B cell (primary cell): ENCODE data around the gene CERK. TPM values are rescaled to one million over a fixed set of nuclear protein-coding genes. Genes with fewer than 3 reads are reported as not detected.

Experiments used
- ATAC-seq: fragments of 200-7000 bp; cut with Tn5 transposase; one replicate; pipeline ENCODE4 v1.10.0; 2021; ENCODE audit warnings: low read depth, mild to moderate bottlenecking, moderate number of reproducible peaks, moderate library complexity
- CTCF ChIA-PET: fragments of 350-600 bp; sonication (Branson Sonifier 250); formaldehyde crosslinking; loops from one replicate; lab custom pipeline; 2021; ENCODE audit warnings: antibody characterized with exemption, inconsistent platforms; lab: Charles Lee
- POLR2A ChIA-PET: fragments of 350-600 bp; sonication (Branson Sonifier 250); formaldehyde crosslinking; loops from one replicate; lab custom pipeline; 2021; ENCODE audit warnings: antibody characterized with exemption; lab: Charles Lee
- DNase-seq: peaks from one replicate; pipeline ENCODE4 v3.0.0; 2013
- H2AFZ ChIP-seq: 2 replicates; pipeline ENCODE4 v1.6.1; 2012; ENCODE audit warnings: mild to moderate bottlenecking, low read depth, low read length; ENCODE audit not compliant: insufficient read depth, poor library complexity, severe bottlenecking
- H3K27ac ChIP-seq, 2 donors: 1 replicate in 1 of 2; 2 replicates in 1 of 2; pipeline ENCODE4 v1.5.1; 2012 to 2013; ENCODE audit warnings: low read length in 2 of 2, mild to moderate bottlenecking in 2 of 2, moderate library complexity in 1 of 2
- H3K27me3 ChIP-seq, 4 experiments: fragments of 200-600 bp in 1 of 4; sonication (generic) in 1 of 4; replicated peaks in 1 of 4; 1 replicate in 2 of 4; 2 replicates in 2 of 4; pipeline versions ENCODE4 v1.6.1 to v1.7.0; 2013 to 2016; ENCODE audit warnings: low read length in 3 of 4, mild to moderate bottlenecking in 2 of 4, mixed read lengths in 1 of 4, moderate library complexity in 1 of 4; ENCODE audit not compliant: insufficient read depth in 4 of 4, control insufficient read depth in 3 of 4; ENCODE audit errors: control extremely low read depth in 1 of 4
- H3K36me3 ChIP-seq, 2 experiments: replicated peaks in 1 of 2; 1 replicate in 1 of 2; 2 replicates in 1 of 2; pipeline versions ENCODE4 v1.6.1 to v1.7.1; 2013; ENCODE audit warnings: low read length in 1 of 2; ENCODE audit not compliant: insufficient read depth in 2 of 2, control insufficient read depth in 1 of 2; ENCODE audit errors: control extremely low read depth in 1 of 2, extremely low read depth in 1 of 2
- H3K4me1 ChIP-seq, 2 donors: fragments of 200-600 bp in 1 of 2; sonication (generic) in 1 of 2; 1 replicate in 1 of 2; 2 replicates in 1 of 2; pipeline versions ENCODE4 v1.5.1 to v1.6.1; 2013 to 2017; ENCODE audit warnings: low read length in 2 of 2; ENCODE audit not compliant: control insufficient read depth in 2 of 2, insufficient read depth in 2 of 2
- H3K4me2 ChIP-seq: replicated peaks from 2 replicates; pipeline ENCODE3; 2012; ENCODE audit warnings: mild to moderate bottlenecking, low read depth, low read length; ENCODE audit not compliant: poor library complexity, severe bottlenecking
- H3K4me3 ChIP-seq, 5 experiments: fragments of 200-600 bp in 1 of 5; sonication (generic) in 1 of 5; 1 replicate in 3 of 5; 2 replicates in 2 of 5; pipeline versions ENCODE4 v1.5.1 to v1.7.0; 2011 to 2016; ENCODE audit warnings: low read length in 4 of 5, mild to moderate bottlenecking in 4 of 5, low read depth in 2 of 5, control low read depth in 1 of 5, moderate library complexity in 1 of 5; ENCODE audit not compliant: insufficient read depth in 1 of 5; ENCODE audit errors: control extremely low read depth in 1 of 5, extremely low read depth in 1 of 5
- H3K79me2 ChIP-seq: fragments of 200-600 bp; sonication (generic); one replicate; pipeline ENCODE4 v1.6.0; 2016; ENCODE audit warnings: low read length; ENCODE audit not compliant: control insufficient read depth, insufficient read depth
- H3K9ac ChIP-seq: fragments of 200-600 bp; sonication (generic); 2 replicates; pipeline ENCODE4 v1.6.1; 2017; ENCODE audit warnings: mild to moderate bottlenecking, low read length, moderate library complexity
- H3K9me3 ChIP-seq, 3 donors: one replicate each; pipeline versions ENCODE4 v1.6.1 to v1.7.1; 2013; ENCODE audit warnings: low read length in 2 of 3; ENCODE audit not compliant: control insufficient read depth in 2 of 3, insufficient read depth in 1 of 3; ENCODE audit errors: control extremely low read depth in 1 of 3
- H4K20me1 ChIP-seq: 2 replicates; pipeline ENCODE4 v1.6.0; 2012; ENCODE audit warnings: mild to moderate bottlenecking, low read length; ENCODE audit not compliant: insufficient read depth, control insufficient read depth, poor library complexity, severe bottlenecking
- H3K27ac Mint-ChIP-seq: one replicate; pipeline ENCODE4 v1.8.0; 2021; ENCODE audit warnings: mixed read lengths
- H3K27me3 Mint-ChIP-seq: one replicate; pipeline ENCODE4 v1.8.0; 2021; ENCODE audit warnings: mixed read lengths
- H3K4me1 Mint-ChIP-seq: one replicate; pipeline ENCODE4 v1.8.0; 2021; ENCODE audit warnings: mixed read lengths
- H3K4me3 Mint-ChIP-seq: one replicate; pipeline ENCODE4 v1.8.0; 2021; ENCODE audit warnings: mixed read lengths
- H3K9me3 Mint-ChIP-seq: one replicate; pipeline ENCODE4 v1.8.0; 2022; ENCODE audit warnings: mixed read lengths; ENCODE audit not compliant: insufficient read depth
- EZH2 ChIP-seq: IDR thresholded peaks from 2 replicates; pipeline ENCODE4 v1.6.1; 2012; ENCODE audit warnings: borderline replicate concordance, low read depth, mild to moderate bottlenecking, moderate library complexity, low read length; ENCODE audit not compliant: insufficient read depth, poor library complexity, severe bottlenecking
- WGBS: methylation state at CpG from one replicate; pipeline ENCODE4 v1.1.5; 2013; ENCODE audit warnings: missing lambda C conversion rate; ENCODE audit not compliant: insufficient coverage; 5-methylcytosine and 5-hydroxymethylcytosine counted together
- intact Hi-C: fragments of 100-400 bp; cut with micrococcal nuclease; formaldehyde crosslinking; loops from one replicate; pipeline ENCODE4 v1.10.0; 2022
- polyA plus RNA-seq: library from polyadenylated mRNA; depleted of rRNA; stranded (reverse); fragments of >200 nt; gene quantifications from 2 replicates; pipeline ENCODE4 v1.2.3, GENCODE V29; 2012
- total RNA-seq, 2 donors: library from RNA; stranded (reverse); fragments of 120-200 nt in 1 of 2; gene quantifications; 1 replicate in 1 of 2; 2 replicates in 1 of 2; pipeline versions ENCODE4 v1.2.3 to v1.2.4, GENCODE V29; 2013 to 2022
- TF ChIP-seq, protein P1 (sequence below): fragments of 200-600 bp; IDR thresholded peaks from one replicate; pipeline ENCODE4 v1.8.0; 2022; ENCODE audit warnings: antibody characterized with exemption, mild to moderate bottlenecking

CERK gene
- total and polyA plus RNA-seq, 2 donors (not counting 1 experiment from before 2014, with no cell fraction given): 23.2 to 48.3 TPM

DNA sequence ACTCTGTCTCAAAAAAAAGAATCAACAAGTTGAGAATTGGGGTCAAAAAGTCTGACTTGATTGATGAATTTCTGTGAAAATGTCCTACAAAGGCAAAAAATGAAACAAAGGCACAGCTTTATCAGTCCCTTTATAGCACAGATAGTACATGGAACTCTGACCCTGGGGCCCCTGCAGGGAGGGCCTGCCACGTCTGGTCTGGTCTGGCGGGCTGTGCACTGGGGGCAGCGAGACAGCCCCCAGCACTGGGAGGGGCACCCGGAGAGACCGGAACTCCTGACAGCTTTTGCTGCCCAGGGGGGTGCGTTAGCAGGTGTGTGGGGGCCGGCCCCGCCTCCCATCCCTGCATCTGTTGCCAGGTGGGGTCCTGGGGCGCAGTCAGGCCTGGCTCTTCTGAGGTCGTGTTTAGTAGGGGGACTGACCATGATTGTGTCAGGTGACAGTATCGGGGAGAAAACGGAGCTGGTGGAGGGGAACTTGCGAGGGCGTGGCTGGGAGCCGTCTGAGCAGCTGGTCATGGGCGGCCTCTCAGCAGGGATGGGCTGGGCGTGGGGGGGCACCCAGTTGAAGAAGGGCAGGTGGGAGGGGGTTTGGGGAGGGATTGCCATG, 66.1 kb downstream of the CERK start:
- WGBS: 48% methylated on average over 17 of the region's 17 CpGs
- TF ChIP-seq EZH2: no peak
- TF ChIP-seq, protein P1, sequence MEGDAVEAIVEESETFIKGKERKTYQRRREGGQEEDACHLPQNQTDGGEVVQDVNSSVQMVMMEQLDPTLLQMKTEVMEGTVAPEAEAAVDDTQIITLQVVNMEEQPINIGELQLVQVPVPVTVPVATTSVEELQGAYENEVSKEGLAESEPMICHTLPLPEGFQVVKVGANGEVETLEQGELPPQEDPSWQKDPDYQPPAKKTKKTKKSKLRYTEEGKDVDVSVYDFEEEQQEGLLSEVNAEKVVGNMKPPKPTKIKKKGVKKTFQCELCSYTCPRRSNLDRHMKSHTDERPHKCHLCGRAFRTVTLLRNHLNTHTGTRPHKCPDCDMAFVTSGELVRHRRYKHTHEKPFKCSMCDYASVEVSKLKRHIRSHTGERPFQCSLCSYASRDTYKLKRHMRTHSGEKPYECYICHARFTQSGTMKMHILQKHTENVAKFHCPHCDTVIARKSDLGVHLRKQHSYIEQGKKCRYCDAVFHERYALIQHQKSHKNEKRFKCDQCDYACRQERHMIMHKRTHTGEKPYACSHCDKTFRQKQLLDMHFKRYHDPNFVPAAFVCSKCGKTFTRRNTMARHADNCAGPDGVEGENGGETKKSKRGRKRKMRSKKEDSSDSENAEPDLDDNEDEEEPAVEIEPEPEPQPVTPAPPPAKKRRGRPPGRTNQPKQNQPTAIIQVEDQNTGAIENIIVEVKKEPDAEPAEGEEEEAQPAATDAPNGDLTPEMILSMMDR: no peak
- DNase-seq (peak; percentile 33), ATAC-seq (no peak)
- no peak overlapping the region for H3K27ac ChIP-seq
- H4K20me1 ChIP-seq: peaks cover 53% of the 10 kb centered on the region
- peaks cover 32 to 39% of the 10 kb centered on the region in 2 donors for H3K4me1 ChIP-seq
- CTCF ChIA-PET: interaction anchor here (1.2 to 4.3 kb wide), 3 partner anchors 48 to 315 kb away, joined by 3 to 28 read pairs (median 5); no protein-coding TSS in a partner anchor
- peaks cover 0 to 21% (median 0%) of the 10 kb centered on the region in 4 experiments for H3K27me3 ChIP-seq
- H3K9ac ChIP-seq: no peak overlapping the region
- Mint-ChIP-seq H3K27me3 (no peaks in the 10 kb centered on the region), H3K27ac (no peak overlapping the region), H3K4me3 (peak overlapping the region; percentile 50), H3K4me1 (peaks cover 34% of the 10 kb centered on the region), H3K9me3 (no peaks in the 10 kb centered on the region)
- intact Hi-C loops: loop anchor here (5.0 kb wide), 1 partner anchor 60 kb away; no protein-coding TSS in a partner anchor
- peaks cover 0 to 53% of the 10 kb centered on the region in 2 experiments for H3K36me3 ChIP-seq
- no peak overlapping the region for H3K4me3 ChIP-seq
- H2AFZ ChIP-seq: no peak overlapping the region
- H3K79me2 ChIP-seq: peaks cover 32% of the 10 kb centered on the region
- peak overlapping the region; percentile 51 for H3K4me2 ChIP-seq
- H3K9me3 ChIP-seq: peaks cover 0 to 5% (median 0%) of the 10 kb centered on the region in 3 donors
- POLR2A ChIA-PET: no interaction called here

DNA sequence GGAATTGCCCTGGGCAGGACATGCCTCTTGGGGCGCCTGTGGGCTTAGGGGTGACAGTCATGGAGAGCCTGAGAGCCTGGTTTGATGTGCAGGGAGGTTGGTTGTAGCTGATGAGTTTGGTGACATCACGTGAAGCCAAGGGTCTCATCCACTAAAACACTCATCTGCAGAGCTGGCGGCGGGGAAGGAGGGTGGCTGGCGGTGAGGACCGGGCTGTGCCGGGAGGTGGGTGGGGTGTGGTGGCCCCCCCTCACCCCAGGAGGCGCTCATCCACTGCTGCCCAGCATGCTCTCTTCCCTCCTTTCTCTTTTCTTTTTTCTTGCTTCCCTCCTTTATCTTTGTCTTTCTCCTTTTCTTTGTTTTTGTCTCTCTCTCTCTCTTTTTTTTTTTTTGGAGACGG, 68.9 kb downstream of the CERK start:
- peaks cover 25 to 26% of the 10 kb centered on the region in 2 donors for H3K4me1 ChIP-seq
- TF ChIP-seq EZH2: no peak
- no peak overlapping the region for H3K9ac ChIP-seq
- ChIA-PET CTCF (interaction anchor here (1.6 kb wide), 1 partner anchor 301 kb away, joined by 3 read pairs; no protein-coding TSS in a partner anchor), POLR2A (no interaction called here)
- peaks cover 0 to 4% (median 0%) of the 10 kb centered on the region in 3 donors for H3K9me3 ChIP-seq
- no peak overlapping the region for H3K27ac Mint-ChIP-seq
- ATAC-seq: no peak
- intact Hi-C loops: no loop called here
- no peaks in the 10 kb centered on the region for H3K9me3 Mint-ChIP-seq
- peaks cover 25% of the 10 kb centered on the region for H3K4me1 Mint-ChIP-seq
- H3K79me2 ChIP-seq: peaks cover 12% of the 10 kb centered on the region
- H3K27me3 ChIP-seq: peaks cover 0 to 3% (median 0%) of the 10 kb centered on the region in 4 experiments
- no peak overlapping the region for H3K4me3 ChIP-seq
- DNase-seq: no peak
- no peak overlapping the region for H2AFZ ChIP-seq
- WGBS: no CpG with 5 or more reads among the region's 9 CpGs
- H4K20me1 ChIP-seq: peaks cover 35% of the 10 kb centered on the region
- no peak overlapping the region for H3K27ac ChIP-seq
- no peak overlapping the region for H3K4me2 ChIP-seq
- peaks cover 0 to 58% of the 10 kb centered on the region in 2 experiments for H3K36me3 ChIP-seq
- H3K4me3 Mint-ChIP-seq: no peak overlapping the region
- H3K27me3 Mint-ChIP-seq: no peaks in the 10 kb centered on the region
